Activated effector memory CD4-positive, alpha-beta T cell treated with anti-CD3 and anti-CD28 coated beads, Interleukin-2, amount 50 U/mL, for 16 hours (primary cell): ENCODE data around the gene BEST2.

Experiments used
- DNase-seq: peaks from one replicate; pipeline ENCODE4 v3.0.0-alpha.2; 2020

BEST2 gene

DNA sequence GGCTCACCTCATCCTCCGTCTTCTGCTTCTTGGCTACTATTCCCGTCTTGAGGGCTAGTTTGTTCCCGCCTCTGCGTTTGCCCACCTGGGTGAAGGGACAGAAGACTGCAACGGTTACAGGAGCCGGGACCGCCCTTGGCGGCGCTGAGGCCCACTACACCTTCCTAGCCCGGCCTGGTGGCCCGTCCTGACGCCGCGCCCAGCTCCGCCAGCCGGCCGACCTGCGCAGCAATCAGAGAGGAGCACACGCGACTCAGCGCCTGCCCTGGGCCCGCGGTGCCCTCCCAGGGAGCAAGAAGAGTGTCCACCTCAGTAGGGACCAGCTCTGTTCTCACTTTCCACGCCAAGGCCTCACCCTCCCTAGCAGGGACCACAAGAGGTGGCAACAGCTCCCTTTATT is 20.3 kb upstream of the BEST2 start:
- no peak for DNase-seq

DNA sequence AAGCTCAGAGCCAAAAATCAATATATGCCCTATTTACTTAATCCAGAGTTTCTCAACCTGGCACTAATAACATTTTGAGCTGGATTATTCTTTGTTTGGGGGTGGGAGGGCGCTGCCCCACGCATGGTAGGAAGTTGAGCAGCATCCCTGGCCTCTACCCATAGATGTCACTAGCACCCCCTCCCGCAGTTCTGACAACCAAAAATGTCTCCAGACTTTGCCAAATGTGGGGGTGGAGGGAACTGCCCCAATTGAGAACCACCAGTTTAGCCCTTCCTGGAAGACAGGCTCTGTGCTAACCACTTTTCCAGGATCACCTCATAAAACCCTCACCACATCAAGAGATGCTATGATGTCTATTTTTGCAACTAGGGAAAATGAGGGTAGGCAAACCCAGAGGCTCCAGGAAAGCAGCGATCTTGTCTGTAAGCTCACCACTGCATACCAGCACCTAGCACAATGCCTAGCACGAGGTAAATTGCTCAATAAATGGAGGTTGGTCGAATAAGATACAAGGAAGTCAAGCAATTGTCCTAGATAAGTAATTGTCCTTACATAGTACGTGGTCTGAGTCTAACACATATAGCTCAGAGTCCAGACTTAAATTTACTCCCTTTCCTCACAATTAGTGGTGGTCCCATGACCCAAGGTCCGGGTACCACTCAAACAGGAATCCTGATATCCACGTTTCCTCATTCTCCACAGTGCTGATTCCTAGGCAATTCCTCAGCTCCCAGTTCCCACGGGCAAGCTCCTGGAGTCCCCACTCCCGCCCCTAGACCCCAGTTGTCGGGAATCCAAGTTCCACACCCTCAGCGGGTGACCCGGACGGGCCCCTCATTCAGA is 18.0 kb upstream of the BEST2 start:
- peak; percentile 81 for DNase-seq

DNA sequence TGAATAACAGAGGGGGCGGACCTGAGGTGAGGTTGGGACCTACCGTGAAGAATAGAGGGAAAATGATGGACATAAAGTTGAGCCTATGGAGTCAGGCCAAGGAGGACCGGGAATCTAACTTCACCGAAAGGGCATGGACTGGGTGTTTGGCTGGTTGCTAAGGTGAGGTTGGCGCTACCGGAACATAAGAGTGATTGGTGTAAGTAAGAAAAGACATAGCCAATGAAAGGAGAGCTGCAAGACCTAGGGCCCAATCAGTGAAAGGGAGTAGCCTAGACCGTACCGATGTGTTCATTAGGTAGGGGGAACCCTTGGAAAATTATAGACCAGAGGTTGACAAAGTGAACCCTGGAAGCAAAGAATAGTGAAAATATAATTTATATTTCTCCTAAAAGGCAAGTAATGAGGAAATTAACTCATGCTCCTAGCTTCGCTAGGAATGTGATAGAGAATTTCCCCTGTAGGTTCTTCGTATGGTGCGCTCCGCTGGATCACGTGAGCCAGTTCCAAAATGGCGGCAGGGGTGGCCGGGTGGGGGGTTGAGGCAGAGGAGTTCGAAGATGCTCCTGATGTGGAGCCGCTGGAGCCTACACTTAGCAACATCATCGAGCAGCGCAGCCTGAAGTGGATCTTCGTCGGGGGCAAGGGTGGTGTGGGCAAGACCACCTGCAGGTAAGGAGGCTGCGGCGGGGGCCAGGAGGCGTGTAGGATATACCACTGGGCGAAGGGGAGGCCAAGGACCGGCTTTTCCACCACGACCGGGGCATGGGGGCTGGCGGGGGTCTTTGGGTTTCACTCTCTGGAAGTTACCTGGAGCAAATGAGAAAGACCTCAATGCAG is 14.4 kb upstream of the BEST2 start, which contains the start of gene GET3:
Gene GET3, plus strand, starts transcription at position 503 of the 840 bp plus-strand sequence. Its CDS starts 9 bp downstream, at position 512.
- peak; percentile 93 for DNase-seq

DNA sequence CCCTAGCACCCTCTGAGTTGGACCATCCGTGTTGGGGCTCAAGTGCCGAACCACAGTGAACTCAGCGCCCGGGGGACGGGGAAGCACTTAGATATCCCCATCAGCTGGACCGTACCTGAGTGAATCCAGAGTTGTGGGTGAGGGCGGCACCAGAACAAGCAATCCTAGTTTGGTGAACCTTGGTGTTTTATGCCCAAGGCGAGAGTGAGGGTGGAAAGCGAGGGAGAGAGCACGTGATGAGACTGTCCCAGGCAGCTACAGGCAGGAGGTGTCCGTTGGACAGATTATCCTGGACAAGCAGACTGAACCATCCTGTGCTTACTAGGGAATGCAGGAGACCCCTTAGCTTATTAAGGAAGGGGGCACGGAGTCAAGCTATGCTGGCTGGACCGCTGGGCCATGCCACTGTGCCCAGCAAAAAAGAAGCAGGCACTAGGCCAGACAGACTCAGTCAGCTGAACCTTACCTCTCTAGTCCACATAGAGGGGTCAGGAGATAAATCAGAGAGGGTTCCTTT is 13.7 kb upstream of the BEST2 start:
- no peak for DNase-seq

DNA sequence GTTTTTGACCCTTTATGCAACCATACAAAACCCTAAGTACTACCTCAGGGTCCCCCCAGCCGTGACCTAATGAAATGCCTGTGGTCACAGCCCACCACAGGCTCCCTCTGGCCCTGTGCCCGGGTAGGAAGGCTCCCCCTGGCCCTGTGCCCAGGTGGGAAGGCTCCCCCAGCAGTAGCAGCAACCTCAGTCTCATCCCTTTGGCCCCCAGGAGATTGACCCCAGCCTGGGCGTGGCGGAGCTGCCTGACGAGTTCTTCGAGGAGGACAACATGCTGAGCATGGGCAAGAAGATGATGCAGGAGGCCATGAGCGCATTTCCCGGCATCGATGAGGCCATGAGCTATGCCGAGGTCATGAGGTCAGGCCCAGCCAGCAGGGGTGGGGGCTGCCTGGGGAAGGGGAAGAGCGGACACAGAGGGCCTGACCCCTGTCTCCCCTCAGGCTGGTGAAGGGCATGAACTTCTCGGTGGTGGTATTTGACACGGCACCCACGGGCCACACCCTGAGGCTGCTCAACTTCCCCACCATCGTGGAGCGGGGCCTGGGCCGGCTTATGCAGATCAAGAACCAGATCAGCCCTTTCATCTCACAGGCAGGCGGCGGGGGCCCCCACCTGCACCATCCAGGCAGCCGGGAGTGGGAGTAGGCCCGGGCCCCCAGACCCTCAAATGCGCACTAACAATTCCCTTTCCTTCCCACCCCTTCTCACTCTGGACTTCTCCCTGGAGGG is 6.3 kb upstream of the BEST2 start:
- DNase-seq: no peak

DNA sequence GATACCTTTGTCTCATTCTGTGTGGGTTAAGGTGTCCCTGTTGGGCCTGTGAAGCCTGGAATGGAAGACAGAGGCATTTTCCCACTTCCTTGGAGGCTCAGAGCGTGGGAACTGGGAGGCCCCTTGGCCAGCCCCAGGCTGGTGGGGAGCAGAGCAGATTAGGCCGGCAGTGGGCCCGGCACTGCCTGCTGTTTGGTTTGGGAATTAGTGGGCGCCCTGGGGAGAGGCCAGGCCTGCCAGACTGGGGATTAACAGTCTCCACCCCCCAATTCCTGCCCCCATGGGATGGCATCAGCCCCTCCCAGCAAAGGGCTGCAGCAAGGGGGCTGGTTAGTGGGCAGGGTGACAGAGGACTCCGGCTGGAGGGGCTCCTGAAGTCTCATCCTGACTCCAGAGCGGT is 3.1 kb upstream of the BEST2 start:
- no peak for DNase-seq

DNA sequence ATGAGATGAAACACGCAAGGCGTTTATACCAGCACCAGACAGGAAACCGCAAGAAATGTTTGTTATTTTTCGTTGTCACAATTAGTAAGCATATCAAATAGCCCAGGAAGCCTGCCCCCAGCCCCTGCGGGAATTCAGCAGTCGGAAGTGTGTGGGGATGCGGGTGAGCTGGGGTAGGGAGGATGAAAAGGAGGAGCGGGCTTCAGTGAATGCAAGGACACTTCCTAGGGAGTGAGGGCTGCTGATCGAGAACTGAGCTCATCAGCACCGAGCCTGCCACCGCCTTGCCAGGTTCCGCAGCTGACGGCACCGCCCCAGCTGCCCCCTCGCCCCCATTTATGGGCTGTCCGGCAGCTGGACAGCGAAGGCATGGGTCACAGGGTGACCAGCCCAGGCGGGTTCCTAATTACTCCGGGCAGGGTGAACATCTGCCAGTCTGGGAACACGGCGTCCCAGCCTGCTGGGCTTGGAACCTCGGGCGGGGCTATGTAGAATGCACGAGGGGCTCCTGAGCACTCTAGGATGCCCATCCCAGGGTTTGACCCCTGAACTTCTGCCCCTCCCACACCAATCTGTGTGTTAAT is 1.6 kb upstream of the BEST2 start:
- DNase-seq: no peak

DNA sequence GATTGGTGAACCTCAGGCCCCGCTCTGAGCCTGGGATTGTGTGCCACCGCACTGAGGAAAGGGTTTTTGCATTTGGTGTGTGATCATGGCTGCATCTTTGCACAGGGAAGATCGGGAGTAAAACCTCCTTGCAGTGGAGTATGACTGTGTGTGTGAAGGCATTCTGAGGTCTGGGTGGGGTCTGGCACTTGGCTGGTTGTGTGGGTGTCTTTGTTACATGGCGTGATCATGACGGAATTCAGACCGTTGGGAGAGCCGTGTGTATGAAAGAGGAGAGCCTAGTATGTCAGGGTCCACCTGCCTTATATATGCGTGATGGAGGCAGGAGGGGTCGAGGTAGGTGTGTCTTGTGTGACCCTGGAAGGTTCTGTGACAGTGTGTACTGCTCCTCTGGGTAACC is 740 bp upstream of the BEST2 start:
- DNase-seq: no peak

DNA sequence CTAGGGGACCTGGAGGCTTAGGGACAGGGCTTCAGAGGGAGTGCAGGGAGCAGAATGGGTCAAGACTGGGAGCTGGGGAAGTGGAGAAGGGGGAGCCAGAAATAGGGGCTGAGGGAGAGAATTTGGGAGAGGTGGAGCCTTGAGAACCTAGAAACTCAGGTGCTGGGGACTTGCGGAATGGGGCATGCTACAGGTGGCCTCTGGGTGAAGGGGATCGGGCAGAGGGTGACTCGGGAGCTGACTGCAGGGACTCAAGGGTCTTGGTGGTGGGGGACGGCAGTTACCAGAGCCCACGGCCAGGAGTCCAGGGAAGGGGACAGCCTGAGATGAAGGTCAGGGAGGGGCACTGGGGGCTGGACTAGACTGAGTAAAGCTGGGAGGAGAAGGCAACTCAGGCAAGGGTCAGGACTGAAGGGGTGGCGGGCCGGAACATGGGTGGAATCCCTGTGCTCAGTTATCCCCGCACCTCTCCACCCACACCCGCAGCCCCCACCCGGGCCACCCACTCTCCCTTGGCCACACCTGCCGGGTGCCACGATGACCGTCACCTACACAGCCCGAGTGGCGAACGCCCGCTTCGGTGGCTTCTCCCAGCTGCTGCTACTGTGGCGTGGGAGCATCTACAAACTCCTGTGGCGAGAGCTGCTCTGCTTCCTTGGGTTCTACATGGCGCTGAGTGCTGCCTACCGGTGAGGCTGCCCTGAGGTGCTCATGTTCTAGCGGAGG is 628 bp downstream of the BEST2 start:
- DNase-seq: no peak

DNA sequence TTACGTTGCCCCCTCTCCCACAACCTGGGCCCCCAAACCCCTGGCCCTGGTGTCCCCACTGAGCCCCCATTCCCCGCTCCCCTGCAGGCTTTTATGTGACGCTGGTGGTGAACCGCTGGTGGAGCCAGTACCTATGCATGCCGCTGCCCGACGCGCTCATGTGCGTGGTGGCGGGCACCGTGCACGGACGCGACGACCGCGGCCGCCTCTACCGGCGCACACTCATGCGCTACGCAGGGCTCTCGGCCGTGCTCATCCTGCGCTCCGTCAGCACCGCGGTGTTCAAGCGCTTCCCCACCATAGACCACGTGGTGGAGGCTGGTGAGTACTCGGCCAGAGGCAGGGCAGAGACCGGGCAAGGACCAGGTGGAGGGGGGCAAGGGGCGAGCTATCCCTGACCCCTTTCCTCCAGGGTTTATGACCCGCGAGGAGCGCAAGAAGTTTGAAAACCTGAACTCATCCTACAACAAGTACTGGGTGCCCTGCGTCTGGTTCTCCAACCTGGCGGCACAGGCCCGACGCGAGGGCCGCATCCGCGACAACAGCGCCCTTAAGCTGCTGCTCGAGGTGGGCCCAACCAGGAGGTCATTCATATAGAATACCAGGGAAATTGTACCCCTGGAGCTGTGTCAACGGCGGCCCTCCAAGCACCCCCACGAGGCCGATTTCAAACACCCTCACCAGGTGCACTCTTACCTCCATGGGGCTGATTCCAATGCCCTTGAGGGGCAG is 3.0 kb downstream of the BEST2 start:
- no peak for DNase-seq

DNA sequence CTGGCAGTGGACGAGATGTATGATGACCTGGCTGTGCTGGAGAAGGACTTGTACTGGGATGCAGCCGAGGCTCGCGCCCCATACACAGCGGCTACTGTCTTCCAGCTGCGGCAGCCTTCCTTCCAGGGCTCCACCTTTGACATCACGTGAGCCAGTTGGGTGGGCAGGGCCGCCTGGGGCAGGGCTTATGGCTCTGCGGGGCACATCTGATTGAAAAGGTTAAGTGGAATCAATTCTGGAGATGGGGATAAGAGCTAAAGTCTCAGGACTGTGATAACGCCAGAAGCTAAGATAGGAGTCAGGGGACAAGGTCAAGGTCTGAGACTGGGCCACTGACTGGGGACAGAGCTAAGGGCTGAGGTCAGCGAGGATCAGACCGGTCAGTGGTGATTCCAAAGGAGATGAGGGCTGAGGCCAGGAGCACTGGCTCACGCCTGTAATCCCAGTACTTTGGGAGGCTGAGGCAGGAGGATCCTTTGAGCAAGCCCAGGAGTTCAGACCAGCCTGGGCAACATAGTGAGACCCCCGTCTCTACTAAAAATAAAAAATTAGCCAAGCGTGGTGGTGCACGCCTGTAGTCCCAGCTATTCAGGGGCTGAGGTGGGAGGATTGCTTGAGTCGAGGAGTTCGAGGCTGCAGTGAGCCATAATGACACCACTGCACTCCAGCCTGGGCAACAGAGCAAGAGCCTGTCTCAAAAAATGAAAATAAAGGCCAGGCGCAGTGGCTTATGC is 4.7 kb downstream of the BEST2 start:
- no peak for DNase-seq

DNA sequence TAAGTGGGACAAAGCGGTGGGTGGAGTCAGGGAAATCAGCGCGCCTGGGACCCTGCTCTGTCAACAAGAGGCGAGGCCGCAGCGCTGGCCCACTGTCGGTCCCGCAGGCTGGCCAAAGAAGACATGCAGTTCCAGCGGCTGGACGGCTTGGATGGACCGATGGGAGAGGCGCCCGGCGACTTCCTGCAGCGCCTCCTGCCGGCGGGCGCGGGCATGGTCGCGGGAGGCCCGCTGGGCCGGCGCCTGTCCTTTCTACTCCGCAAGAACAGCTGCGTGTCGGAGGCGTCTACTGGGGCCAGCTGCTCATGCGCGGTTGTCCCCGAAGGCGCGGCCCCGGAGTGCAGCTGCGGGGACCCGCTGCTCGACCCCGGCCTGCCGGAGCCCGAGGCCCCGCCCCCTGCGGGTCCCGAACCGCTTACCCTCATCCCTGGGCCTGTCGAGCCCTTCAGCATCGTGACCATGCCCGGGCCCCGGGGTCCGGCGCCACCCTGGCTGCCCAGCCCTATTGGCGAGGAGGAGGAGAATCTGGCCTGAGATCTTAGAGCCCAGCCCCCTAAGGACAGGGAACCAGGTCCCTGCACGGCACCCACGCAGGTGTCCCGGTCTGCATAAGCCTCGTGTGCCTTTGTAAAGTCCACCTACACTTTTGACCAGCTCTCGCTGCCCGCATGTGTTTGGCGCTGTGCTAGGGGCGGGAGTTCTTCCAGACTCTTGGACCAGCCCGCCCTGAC is 6.1 kb downstream of the BEST2 start:
- DNase-seq: peak; percentile 88

DNA sequence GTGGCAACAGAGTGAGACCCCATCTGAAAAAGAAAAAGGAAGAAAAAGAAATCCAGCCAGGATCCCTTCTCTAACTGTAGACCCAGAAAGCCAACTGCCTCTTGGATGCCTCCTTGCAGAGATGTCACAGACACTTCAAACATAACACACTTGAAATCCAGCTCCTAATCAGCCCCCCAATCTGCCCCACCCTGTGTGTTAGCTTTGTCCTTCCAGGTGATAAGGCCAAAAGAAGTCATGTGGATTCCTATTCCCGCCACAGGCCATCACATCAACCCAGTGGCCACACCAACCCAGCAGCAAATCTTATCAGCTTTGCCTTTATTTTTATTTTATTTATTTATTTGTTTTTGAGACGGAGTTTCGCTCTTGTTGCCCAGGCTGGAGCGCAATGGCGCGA is 8.1 kb downstream of the BEST2 start:
- no peak for DNase-seq

DNA sequence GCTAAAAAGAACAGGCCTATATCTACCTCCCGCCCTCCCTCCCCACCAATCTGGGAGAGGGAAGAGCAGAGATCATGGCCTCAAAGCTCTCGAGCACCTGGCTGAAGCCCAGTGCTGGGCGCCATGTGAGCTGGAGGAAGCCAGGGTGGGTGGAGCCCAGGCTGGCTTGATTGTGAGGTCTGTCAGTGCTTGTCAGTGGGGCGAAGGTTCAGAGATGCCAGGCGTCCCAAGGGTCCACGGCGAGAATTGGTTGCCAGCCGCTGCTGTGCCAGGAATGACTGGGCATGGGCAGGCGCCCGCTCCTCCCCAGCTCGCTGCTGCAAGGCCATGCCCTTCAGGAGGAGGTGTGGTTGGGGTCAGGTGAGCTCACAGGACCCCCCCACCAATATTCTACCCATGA is 11.5 kb downstream of the BEST2 start:
- DNase-seq: no peak

DNA sequence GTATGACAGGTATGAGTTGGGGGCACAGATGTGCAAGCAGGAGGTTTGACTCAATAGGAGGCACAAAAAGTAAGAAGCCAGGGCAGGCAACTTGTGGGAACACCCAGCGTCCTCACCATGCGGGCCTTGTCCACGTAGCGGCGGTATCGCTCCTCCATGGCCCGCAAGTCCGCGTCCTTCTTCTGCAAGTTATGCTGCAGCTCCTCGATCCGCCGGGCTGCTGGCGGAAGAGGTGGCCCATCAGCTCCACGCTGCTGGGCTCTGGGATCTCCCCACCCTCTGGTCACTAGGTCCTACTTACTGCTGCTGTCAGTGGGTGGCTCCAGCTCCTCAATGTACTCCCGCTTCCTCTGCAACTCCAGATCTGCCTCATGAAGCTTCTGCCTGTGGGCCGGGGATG is 13.1 kb downstream of the BEST2 start:
- no peak for DNase-seq

DNA sequence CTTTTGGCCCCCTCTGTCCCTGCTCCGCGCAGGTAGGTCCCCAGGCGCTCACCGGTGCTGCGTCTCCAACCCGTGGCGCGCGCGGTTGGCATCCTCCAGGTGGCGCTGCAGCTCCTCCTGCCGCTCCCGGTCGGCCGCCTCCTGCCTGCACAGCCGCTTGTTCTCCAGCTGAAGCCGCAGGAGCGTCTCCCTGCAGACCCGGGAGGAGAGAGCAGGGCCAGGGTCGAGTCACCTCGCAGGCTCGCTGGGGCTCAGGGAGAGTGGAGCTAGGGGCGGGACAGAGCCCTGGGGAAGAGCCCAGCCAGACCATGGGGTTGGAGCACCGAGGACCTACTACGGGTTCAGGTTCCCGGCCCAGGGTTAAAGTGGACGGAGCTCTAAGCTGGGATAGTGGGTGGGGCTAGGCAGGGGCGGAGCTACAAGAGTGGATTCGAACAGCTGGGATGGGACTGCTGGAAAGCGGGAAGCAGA is 14.5 kb downstream of the BEST2 start:
- peak; percentile 90 for DNase-seq

DNA sequence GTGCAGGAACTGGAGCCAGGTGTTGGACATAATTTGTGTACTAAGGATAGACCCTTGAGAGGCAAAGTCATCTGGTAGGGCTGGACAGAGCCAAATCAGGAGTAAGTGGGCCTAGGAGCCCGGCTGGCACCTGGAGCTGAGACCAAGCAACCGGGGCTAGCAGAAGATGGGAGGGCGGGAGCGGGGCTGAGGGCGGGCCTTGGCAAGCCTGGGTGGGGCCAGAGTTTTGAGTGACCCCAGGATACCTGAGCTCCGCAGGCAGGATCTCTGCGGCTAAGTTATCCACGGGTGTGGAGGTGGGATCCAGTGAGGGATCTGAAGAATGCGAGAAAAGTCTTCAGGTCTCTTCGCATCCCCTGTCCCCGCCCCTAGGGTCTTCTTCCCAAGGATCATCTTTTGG is 15.6 kb downstream of the BEST2 start:
- DNase-seq: no peak

DNA sequence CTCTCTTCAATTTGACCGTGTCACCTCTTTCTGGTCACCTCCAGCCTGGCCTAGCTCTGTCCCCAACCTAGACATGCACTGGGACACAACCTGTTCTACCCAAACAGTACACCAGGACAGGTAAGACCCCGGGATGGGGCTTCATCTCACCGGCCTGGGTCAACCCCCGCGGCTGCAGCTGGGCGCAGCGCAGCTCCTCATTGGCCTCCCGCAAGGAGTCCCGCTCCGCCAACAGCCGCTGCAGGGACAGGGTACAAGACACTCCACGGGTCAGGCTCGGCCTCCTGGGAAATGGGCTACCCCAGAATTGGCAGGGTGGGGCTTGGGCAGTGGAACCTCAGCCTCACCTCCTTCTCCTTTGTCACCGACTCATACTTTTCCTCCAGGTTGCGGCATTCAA is 16.1 kb downstream of the BEST2 start:
- no peak for DNase-seq

DNA sequence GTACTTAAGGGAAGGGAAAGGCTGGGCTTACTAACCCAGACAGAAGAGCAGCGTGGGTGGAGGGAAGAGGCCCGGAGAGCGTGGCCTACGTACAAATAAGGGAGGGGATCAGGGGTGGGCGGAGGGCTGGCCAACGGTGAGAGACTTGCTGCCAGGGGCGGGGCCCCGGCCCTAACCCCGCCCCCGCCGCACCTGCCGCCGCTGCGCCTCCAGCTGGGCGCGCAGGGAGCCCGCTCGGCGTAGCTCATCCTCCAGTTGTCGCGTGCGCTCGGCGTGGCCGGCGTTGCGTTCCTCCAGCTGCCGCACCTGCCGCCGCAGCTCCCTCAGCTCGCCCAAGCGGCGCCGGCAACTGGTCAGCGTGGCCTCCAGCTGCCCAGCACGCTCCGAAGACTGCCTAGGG is 18.1 kb downstream of the BEST2 start:
- DNase-seq: peak; percentile 89

DNA sequence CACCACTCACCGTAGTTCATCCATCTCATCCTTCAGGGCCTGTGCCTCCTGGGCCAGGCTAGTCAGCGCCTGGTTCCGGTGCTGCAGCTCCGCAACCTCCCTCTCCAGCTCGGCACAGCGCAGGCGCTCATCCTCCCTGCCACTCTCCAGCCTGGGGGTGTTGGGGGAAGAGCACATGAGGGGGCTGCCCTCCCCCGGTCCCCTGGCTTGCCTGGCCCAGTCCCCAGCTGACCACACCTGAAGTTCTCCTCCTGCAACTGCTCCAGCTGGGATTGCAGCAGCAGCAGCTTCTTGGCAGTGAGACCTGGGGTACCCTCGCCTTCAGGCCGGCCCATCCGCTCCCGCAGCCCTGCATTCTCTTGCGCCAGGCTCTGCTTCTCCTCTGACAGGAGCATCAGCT is 19.3 kb downstream of the BEST2 start:
- DNase-seq: no peak
